ENCODE data around the gene ASAP3.
"Not testable (repeated sequence)": the region's sequence is repeated elsewhere in the genome, so short reads cannot be mapped to it uniquely, and the experiment has no call there.

ASAP3 gene

DNA sequence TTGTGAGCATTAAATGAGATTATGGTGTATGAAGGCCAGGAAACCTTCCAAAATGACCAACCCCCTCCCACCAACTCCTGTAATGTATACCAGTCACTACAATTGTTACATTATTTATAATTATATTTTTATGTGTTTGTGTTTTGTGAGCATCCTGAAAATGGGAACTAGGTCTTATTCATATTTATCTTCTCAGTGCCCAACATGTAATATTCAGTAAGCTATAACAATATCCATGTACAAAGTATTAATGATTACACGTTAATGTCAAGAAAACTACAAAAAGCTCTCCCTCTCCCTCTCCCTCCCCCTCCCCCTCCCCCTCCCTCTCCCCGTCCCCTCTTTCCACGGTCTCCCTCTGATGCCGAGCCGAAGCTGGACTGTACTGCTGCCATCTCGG, 19.0 kb upstream of the ASAP3 start:
- no peak for ATAC-seq (replicated peaks; ENCODE audit: extremely low read depth, poor library complexity, severe bottlenecking)
- Mint-ChIP-seq H3K36me3 (ENCODE audit: insufficient read depth) (peaks cover 2% of the 10 kb centered on the region), H3K9me3 (no peaks in the 10 kb centered on the region), H3K4me1 (no peaks in the 10 kb centered on the region), H3K4me3 (no peak overlapping the region), H3K27me3 (no peaks in the 10 kb centered on the region), H3K27ac (ENCODE audit: low read depth) (no peak overlapping the region)
- DNase-seq (ENCODE audit: low spot score in 2 of 2) = no peak

DNA sequence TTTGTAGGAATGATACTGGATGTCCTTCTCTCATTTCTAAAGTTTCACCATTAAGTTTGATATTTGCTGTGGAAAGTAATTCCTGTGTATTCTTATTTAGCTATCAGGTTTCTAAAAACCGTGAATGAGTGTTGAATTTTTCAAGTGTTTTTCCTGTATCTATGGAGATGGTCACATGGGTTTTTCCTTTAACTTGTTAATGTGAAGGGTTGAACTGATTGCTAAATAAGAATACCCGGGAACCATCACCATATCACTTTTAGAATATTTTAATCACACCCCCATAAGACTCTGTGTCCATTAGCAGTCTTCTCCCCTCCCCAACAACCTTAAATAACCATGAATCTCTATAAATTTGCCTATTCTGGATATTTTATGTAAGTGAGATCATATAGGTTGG, 16.5 kb upstream of the ASAP3 start:
- no peaks in the 10 kb centered on the region for H3K9me3 Mint-ChIP-seq
- no peak overlapping the region for H3K4me3 Mint-ChIP-seq
- H3K36me3 Mint-ChIP-seq (ENCODE audit: insufficient read depth) = peaks cover 2% of the 10 kb centered on the region
- ATAC-seq (replicated peaks; ENCODE audit: extremely low read depth, poor library complexity, severe bottlenecking) (no peak), DNase-seq (ENCODE audit: low spot score in 2 of 2) (no peak)
- no peaks in the 10 kb centered on the region for H3K4me1 Mint-ChIP-seq
- H3K27ac Mint-ChIP-seq (ENCODE audit: low read depth) = no peak overlapping the region
- no peaks in the 10 kb centered on the region for H3K27me3 Mint-ChIP-seq

DNA sequence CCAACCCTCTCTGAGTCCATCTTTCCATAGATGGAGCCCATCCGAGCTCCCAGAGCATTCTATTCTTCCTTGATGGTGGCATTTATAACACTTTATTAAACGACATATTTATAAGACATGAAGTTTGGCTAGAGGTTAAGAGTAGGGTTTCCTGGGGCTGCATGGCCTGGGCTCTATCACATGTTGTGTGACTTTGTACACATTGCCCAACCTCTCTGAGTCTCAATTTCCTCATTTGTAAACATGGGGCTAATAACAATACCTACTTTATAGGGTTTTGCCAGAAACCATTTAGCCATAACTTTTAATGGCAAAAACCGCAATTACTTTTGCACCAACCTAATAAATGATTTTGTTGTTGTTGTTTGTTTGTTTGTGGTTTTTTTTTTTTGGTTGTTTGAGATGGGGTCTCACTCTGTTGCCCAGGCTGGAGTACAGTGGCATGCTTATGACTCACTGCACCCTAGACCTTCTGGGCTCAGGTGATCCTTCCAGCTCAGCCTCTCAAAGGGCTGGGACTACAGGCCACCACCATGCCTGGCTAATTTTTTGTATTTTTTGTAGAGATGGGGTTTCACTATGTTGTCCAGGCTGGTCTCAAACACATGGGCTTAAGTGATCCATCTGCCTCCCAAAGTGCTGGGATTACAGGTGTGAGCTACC, 13.9 kb upstream of the ASAP3 start:
- H3K27ac Mint-ChIP-seq (ENCODE audit: low read depth) = no peak overlapping the region
- H3K4me1 Mint-ChIP-seq = no peaks in the 10 kb centered on the region
- H3K9me3 Mint-ChIP-seq = no peaks in the 10 kb centered on the region
- H3K4me3 Mint-ChIP-seq = no peak overlapping the region
- H3K36me3 Mint-ChIP-seq (ENCODE audit: insufficient read depth) = no peaks in the 10 kb centered on the region
- ATAC-seq (replicated peaks; ENCODE audit: extremely low read depth, poor library complexity, severe bottlenecking) = no peak
- no peaks in the 10 kb centered on the region for H3K27me3 Mint-ChIP-seq
- no peak for DNase-seq (ENCODE audit: low spot score in 2 of 2)

DNA sequence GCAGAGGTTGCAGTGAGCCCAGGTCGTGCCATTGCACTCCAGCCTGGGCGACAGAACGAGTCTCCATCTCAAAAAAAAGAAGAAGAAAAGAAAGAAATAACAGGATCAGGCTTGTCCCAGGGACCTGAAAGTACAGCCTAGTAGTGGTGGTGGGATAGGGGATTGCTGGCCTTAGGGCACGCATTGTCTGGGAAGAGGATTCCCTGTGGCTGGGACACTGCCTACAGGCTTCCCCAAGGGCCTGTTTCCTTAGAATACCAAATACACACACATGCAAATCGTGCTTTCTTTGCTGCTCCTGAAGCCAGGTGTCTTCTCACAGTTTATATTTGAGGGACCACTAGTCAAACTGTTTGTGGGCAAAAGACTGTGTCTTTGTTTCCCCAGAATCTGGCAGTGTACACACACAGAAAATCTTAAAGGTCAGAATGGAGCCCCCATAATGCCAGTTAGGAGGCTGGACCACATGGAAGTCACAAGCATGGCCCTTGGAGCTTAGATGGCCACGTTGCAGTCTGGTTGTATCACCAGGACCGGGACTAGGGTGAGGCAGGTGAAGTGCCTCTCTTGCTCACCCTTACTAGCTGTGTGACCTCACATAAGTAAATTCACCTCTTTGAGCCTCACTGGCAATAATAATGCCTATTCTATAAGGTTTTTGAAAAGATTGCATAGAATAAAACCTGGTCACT, 12.7 kb upstream of the ASAP3 start:
- H3K9me3 Mint-ChIP-seq = no peaks in the 10 kb centered on the region
- ATAC-seq (replicated peaks; ENCODE audit: extremely low read depth, poor library complexity, severe bottlenecking) (no peak), DNase-seq (ENCODE audit: low spot score in 2 of 2) (no peak)
- H3K27ac Mint-ChIP-seq (ENCODE audit: low read depth) = no peak overlapping the region
- no peak overlapping the region for H3K4me3 Mint-ChIP-seq
- H3K4me1 Mint-ChIP-seq = no peaks in the 10 kb centered on the region
- H3K27me3 Mint-ChIP-seq = peaks cover 11% of the 10 kb centered on the region
- H3K36me3 Mint-ChIP-seq (ENCODE audit: insufficient read depth) = no peaks in the 10 kb centered on the region

DNA sequence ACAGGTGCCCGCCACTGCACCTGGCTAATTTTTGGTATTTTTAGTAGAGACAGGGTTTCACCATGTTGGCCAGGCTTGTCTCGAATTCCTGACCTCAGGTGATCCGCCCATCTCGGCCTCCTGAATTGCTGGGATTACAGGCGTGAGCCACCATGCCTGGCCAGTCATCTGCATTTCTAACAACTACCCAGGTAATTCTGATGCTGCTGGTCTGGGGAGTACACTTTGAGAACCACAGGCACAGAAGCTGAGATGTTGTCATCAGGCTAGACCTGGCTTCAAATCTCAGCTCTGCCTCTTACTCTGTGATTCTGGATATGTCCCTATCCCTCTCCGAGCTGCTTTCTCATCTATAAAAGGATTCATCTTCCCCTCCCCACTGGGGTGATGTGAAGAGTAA, 10.9 kb upstream of the ASAP3 start:
- not testable (repeated sequence) for H3K9me3 Mint-ChIP-seq; H3K27ac Mint-ChIP-seq (ENCODE audit: low read depth); ATAC-seq (replicated peaks; ENCODE audit: extremely low read depth, poor library complexity, severe bottlenecking); H3K36me3 Mint-ChIP-seq (ENCODE audit: insufficient read depth); H3K4me3 Mint-ChIP-seq; H3K4me1 Mint-ChIP-seq; DNase-seq (ENCODE audit: low spot score in 2 of 2)
- H3K27me3 Mint-ChIP-seq = peaks cover 24% of the 10 kb centered on the region

DNA sequence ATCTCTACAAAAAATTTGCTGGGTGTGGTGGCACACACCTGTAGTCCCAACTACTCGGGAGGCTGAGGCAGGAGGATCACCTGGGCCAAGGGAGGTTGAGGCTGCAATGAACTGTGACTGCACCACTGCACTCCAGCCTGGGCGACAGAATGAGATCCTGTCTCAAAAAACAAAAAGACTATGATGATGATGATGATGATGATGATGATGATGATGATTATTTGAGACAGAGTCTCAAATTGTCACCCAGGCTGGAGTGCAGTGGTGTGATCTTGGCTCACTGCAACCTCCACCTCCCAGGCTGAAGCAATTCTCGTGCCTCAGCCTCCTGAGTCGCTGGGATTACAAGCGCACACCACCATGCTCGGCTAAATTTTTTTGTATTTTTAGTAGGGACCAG, 8.8 kb upstream of the ASAP3 start:
- H3K4me3 Mint-ChIP-seq; DNase-seq (ENCODE audit: low spot score in 2 of 2); H3K9me3 Mint-ChIP-seq; ATAC-seq (replicated peaks; ENCODE audit: extremely low read depth, poor library complexity, severe bottlenecking); H3K4me1 Mint-ChIP-seq; H3K27ac Mint-ChIP-seq (ENCODE audit: low read depth); H3K36me3 Mint-ChIP-seq (ENCODE audit: insufficient read depth): not testable (repeated sequence)
- peaks cover 24% of the 10 kb centered on the region for H3K27me3 Mint-ChIP-seq

DNA sequence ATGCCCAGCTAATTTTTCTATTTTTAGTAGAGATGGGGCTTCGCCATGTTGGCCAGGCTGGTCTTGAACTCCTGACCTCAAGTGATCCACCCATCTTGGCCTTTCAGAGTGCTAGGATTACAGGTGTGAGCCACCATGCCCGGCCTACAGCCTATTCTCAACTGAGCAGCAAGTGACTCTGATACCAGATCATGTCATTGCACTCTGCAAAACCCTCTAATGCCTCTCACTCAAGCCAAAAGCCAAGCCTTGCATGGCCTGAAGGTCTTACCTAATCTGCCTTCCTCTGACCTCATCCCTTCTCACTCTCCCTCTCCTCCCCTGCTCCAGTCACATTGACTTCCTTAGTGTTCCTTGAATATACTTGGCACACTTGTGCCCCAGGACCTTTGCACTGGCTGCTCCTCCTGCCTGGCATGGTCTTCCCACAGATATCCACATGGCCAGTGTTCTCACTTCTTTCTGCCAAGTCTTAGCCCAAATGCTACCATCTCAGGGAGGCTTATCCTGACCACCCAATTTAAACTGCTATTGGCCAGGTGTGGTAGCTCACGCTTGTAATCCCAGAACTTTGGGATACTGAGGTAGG, 8.2 kb upstream of the ASAP3 start:
- DNase-seq (ENCODE audit: low spot score in 2 of 2) (no peak), ATAC-seq (replicated peaks; ENCODE audit: extremely low read depth, poor library complexity, severe bottlenecking) (no peak)
- Mint-ChIP-seq H3K36me3 (ENCODE audit: insufficient read depth) (no peaks in the 10 kb centered on the region), H3K4me3 (no peak overlapping the region), H3K9me3 (no peaks in the 10 kb centered on the region), H3K27ac (ENCODE audit: low read depth) (no peak overlapping the region), H3K27me3 (peaks cover 24% of the 10 kb centered on the region), H3K4me1 (no peaks in the 10 kb centered on the region)

DNA sequence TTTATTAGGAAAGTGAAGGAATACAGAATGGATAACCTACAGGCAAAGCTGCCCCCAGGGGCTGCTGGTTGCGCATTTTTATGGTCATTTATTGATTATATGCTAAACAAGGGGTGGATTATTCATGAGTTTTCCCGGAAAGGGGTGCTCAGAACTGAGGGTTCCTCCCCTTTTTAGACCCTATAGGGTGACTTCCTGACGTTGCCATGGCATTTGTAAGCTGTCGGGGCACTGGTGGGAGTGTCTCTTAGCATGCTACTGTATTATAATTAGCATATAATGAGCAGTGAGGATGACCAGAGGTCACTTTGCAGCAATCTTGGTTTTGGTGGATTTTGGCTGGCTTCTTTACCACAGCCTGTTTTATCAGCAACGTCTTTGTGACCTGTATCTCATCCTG, 5.9 kb upstream of the ASAP3 start:
- H3K36me3 Mint-ChIP-seq (ENCODE audit: insufficient read depth) = no peaks in the 10 kb centered on the region
- H3K4me3 Mint-ChIP-seq = no peak overlapping the region
- peaks cover 3% of the 10 kb centered on the region for H3K4me1 Mint-ChIP-seq
- no peak for DNase-seq (ENCODE audit: low spot score in 2 of 2)
- H3K9me3 Mint-ChIP-seq = no peaks in the 10 kb centered on the region
- ATAC-seq (replicated peaks; ENCODE audit: extremely low read depth, poor library complexity, severe bottlenecking) = no peak
- no peak overlapping the region for H3K27ac Mint-ChIP-seq (ENCODE audit: low read depth)
- peaks cover 24% of the 10 kb centered on the region for H3K27me3 Mint-ChIP-seq

DNA sequence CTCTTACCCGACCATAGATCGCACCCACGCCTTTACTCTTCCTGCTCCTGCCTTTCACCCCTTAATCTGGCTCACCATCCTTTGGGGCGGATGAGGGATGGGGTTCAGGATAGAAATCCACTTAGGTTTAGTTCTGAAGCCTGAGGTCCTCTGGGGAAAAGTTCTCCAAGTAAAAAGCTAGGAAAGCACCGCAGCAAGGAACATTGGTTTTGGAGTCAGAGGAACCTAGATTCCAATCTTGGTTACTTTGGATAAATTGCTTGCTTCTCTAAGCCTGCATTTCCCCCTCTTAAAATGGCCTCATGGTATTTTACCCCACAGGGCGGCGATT, 988 bp upstream of the ASAP3 start:
- H3K4me3 Mint-ChIP-seq = peak overlapping the region; percentile 82
- peaks cover 16% of the 10 kb centered on the region for H3K4me1 Mint-ChIP-seq
- peaks cover 2% of the 10 kb centered on the region for H3K36me3 Mint-ChIP-seq (ENCODE audit: insufficient read depth)
- no peak overlapping the region for H3K27ac Mint-ChIP-seq (ENCODE audit: low read depth)
- no peaks in the 10 kb centered on the region for H3K9me3 Mint-ChIP-seq
- no peak for DNase-seq (ENCODE audit: low spot score in 2 of 2)
- no peak for ATAC-seq (replicated peaks; ENCODE audit: extremely low read depth, poor library complexity, severe bottlenecking)
- H3K27me3 Mint-ChIP-seq = peaks cover 32% of the 10 kb centered on the region

DNA sequence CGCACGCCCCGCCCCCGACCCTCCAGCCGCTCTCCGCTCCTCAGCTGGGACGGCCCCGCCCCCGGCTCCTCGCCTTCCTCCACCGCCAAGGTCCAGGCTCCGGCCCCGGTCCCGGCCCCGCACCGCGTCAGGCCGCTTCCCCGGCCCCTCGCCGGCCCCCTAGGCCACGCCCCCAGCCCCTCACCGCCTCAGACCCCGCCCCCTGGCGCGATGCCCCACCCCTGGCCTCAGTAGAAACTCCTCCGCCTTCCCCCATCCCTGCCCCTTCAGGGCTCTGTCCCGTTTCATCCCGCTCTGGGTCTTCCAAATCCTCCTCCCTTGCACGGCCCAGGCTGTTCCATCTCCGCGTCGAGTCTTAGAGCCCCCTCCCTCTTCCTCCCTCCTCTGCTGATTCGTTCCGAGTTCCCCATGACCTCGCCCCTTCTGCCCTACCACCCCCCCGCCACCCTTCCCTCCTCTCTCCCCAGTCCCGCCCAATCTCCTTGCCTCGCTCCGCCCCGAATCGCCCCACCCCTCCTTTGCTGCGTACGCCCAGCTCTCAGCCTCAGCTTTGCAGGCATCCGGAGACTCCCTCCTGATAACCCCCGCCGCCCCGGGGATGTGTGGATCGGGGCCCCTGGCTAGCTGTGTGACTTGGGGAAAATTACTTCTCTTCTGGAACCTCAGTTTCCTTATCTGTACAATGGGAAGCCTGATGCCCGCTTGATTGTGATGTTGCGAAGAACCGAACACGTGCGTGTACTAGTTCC, 448 bp upstream of the ASAP3 start:
- peaks cover 16% of the 10 kb centered on the region for H3K4me1 Mint-ChIP-seq
- peak; percentile 76 to 82 for DNase-seq (ENCODE audit: low spot score in 2 of 2)
- no peaks in the 10 kb centered on the region for H3K9me3 Mint-ChIP-seq
- ATAC-seq (replicated peaks; ENCODE audit: extremely low read depth, poor library complexity, severe bottlenecking) = peak; percentile 89
- peaks cover 34% of the 10 kb centered on the region for H3K27me3 Mint-ChIP-seq
- peaks cover 2% of the 10 kb centered on the region for H3K36me3 Mint-ChIP-seq (ENCODE audit: insufficient read depth)
- peak overlapping the region; percentile 82 for H3K4me3 Mint-ChIP-seq
- H3K27ac Mint-ChIP-seq (ENCODE audit: low read depth) = no peak overlapping the region

DNA sequence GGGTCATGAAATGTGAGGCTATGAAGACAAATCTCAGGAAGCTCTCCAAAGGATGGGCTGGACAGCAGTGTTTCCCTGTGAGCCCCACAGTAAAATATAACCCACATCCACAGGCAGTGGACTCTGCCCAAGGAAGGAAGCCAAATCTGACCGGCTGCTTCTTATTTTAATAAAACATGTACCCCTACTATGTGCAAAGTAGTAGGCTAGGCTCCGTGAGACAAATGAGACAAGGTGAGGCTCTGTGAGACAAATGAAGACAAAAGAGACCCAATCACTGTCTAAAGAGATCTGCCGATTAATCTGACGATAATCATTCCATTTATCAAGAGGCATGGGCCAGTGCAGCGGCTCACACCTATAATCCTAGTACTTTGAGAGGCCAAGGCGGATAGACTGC, 2.1 kb downstream of the ASAP3 start:
- Mint-ChIP-seq H3K27ac (ENCODE audit: low read depth) (no peak overlapping the region), H3K4me3 (no peak overlapping the region), H3K27me3 (peaks cover 51% of the 10 kb centered on the region), H3K4me1 (peaks cover 16% of the 10 kb centered on the region), H3K9me3 (no peaks in the 10 kb centered on the region), H3K36me3 (ENCODE audit: insufficient read depth) (peaks cover 2% of the 10 kb centered on the region)
- ATAC-seq (replicated peaks; ENCODE audit: extremely low read depth, poor library complexity, severe bottlenecking) = no peak
- DNase-seq (ENCODE audit: low spot score in 2 of 2) = no peak

DNA sequence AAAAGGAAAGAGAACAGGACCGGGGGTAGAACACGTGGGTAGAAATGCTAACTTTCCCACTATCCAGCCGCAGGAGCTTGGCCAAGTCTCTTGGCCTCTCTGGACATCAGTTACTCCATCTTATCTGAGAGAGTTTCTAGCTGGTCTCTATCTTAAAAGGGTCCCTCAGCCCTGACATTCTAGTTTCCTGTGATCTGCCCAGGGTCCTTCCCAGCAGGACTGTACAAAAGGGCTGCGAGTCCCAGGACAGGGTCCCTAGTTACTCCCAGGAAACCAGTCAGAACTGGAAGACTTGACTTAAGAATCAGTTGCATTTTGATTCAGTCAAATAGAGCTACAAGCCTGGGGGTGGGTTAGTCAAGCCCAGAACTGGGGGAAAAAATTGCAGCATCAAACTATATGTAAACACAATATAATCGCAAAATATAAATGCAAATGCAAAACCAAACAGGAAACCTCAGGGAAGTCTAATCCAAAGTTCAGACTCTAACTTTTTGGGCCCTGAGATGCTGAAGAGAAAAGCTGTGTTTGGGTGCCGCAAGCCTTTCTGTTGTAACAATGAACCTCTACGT, 2.9 kb downstream of the ASAP3 start:
- DNase-seq (ENCODE audit: low spot score in 2 of 2) = no peak
- H3K27me3 Mint-ChIP-seq = peaks cover 59% of the 10 kb centered on the region
- peaks cover 16% of the 10 kb centered on the region for H3K4me1 Mint-ChIP-seq
- peaks cover 2% of the 10 kb centered on the region for H3K36me3 Mint-ChIP-seq (ENCODE audit: insufficient read depth)
- no peaks in the 10 kb centered on the region for H3K9me3 Mint-ChIP-seq
- no peak overlapping the region for H3K4me3 Mint-ChIP-seq
- no peak for ATAC-seq (replicated peaks; ENCODE audit: extremely low read depth, poor library complexity, severe bottlenecking)
- no peak overlapping the region for H3K27ac Mint-ChIP-seq (ENCODE audit: low read depth)

Measured in central memory CD8-positive, alpha-beta T cell (primary cell).